Measurements from ENCODE around the gene SDCCAG8. TPM values are rescaled to one million over a fixed set of nuclear protein-coding genes. Genes with fewer than 3 reads are reported as not detected.

The SDCCAG8 gene
- total and polyA plus RNA-seq, 2 experiments from 2014 or later, result 28.0 to 66.7 TPM

- peaks cover 27% of the 10 kb centered on the region for H3K4me1 ChIP-seq (ENCODE audit: insufficient read depth)
- no peaks in the 10 kb centered on the region for H3K36me3 ChIP-seq (ENCODE audit: insufficient read depth)
- Mint-ChIP-seq H3K36me3 (ENCODE audit: low read depth) (no peaks in the 10 kb centered on the region), H3K27me3 (ENCODE audit: insufficient read depth, low read depth, poor library complexity) (no peaks in the 10 kb centered on the region), H3K4me3 (no peak overlapping the region), H3K4me1 (peaks cover 29% of the 10 kb centered on the region), H3K27ac (peak overlapping the region; percentile 12; the same call in 1 of the 2 replicates), H3K9me3 (no peaks in the 10 kb centered on the region)
- no peaks in the 10 kb centered on the region for H3F3A ChIP-seq (replicated peaks; ENCODE audit: low read depth)
- no peak overlapping the region for H2AFZ ChIP-seq
- no peak overlapping the region for H3K4me3 ChIP-seq
- H3K4me2 ChIP-seq, result peak overlapping the region; percentile 45; the same call in 1 of the 2 replicates
- ATAC-seq, result peak; percentile 73
- no peaks in the 10 kb centered on the region for H3K9me2 ChIP-seq (ENCODE audit: insufficient read depth)
- TF ChIP-seq ZNF331 (CRISPR knock-in tag; IDR thresholded peaks at IDR 0.05; ENCODE audit: low read depth), result no peak
- TF ChIP-seq EZH2 (IDR thresholded peaks at IDR 0.05; ENCODE audit: low read depth, unreplicated experiment), result no peak
- TF ChIP-seq, protein P1, sequence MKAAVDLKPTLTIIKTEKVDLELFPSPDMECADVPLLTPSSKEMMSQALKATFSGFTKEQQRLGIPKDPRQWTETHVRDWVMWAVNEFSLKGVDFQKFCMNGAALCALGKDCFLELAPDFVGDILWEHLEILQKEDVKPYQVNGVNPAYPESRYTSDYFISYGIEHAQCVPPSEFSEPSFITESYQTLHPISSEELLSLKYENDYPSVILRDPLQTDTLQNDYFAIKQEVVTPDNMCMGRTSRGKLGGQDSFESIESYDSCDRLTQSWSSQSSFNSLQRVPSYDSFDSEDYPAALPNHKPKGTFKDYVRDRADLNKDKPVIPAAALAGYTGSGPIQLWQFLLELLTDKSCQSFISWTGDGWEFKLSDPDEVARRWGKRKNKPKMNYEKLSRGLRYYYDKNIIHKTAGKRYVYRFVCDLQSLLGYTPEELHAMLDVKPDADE (IDR thresholded peaks at IDR 0.05), result no peak
- no peak for TF ChIP-seq ZNF114 (CRISPR knock-in tag; IDR thresholded peaks at IDR 0.05)
- no peak for TF ChIP-seq REST (IDR thresholded peaks at IDR 0.05; ENCODE audit: unreplicated experiment)
- TF ChIP-seq CTCF (conservative IDR thresholded peaks at IDR 0.05; ENCODE audit: low read depth in 2 of 2), result no peak
- no peak for TF ChIP-seq STAT1 (IDR thresholded peaks at IDR 0.05; ENCODE audit: unreplicated experiment)
- TF ChIP-seq, protein P2, sequence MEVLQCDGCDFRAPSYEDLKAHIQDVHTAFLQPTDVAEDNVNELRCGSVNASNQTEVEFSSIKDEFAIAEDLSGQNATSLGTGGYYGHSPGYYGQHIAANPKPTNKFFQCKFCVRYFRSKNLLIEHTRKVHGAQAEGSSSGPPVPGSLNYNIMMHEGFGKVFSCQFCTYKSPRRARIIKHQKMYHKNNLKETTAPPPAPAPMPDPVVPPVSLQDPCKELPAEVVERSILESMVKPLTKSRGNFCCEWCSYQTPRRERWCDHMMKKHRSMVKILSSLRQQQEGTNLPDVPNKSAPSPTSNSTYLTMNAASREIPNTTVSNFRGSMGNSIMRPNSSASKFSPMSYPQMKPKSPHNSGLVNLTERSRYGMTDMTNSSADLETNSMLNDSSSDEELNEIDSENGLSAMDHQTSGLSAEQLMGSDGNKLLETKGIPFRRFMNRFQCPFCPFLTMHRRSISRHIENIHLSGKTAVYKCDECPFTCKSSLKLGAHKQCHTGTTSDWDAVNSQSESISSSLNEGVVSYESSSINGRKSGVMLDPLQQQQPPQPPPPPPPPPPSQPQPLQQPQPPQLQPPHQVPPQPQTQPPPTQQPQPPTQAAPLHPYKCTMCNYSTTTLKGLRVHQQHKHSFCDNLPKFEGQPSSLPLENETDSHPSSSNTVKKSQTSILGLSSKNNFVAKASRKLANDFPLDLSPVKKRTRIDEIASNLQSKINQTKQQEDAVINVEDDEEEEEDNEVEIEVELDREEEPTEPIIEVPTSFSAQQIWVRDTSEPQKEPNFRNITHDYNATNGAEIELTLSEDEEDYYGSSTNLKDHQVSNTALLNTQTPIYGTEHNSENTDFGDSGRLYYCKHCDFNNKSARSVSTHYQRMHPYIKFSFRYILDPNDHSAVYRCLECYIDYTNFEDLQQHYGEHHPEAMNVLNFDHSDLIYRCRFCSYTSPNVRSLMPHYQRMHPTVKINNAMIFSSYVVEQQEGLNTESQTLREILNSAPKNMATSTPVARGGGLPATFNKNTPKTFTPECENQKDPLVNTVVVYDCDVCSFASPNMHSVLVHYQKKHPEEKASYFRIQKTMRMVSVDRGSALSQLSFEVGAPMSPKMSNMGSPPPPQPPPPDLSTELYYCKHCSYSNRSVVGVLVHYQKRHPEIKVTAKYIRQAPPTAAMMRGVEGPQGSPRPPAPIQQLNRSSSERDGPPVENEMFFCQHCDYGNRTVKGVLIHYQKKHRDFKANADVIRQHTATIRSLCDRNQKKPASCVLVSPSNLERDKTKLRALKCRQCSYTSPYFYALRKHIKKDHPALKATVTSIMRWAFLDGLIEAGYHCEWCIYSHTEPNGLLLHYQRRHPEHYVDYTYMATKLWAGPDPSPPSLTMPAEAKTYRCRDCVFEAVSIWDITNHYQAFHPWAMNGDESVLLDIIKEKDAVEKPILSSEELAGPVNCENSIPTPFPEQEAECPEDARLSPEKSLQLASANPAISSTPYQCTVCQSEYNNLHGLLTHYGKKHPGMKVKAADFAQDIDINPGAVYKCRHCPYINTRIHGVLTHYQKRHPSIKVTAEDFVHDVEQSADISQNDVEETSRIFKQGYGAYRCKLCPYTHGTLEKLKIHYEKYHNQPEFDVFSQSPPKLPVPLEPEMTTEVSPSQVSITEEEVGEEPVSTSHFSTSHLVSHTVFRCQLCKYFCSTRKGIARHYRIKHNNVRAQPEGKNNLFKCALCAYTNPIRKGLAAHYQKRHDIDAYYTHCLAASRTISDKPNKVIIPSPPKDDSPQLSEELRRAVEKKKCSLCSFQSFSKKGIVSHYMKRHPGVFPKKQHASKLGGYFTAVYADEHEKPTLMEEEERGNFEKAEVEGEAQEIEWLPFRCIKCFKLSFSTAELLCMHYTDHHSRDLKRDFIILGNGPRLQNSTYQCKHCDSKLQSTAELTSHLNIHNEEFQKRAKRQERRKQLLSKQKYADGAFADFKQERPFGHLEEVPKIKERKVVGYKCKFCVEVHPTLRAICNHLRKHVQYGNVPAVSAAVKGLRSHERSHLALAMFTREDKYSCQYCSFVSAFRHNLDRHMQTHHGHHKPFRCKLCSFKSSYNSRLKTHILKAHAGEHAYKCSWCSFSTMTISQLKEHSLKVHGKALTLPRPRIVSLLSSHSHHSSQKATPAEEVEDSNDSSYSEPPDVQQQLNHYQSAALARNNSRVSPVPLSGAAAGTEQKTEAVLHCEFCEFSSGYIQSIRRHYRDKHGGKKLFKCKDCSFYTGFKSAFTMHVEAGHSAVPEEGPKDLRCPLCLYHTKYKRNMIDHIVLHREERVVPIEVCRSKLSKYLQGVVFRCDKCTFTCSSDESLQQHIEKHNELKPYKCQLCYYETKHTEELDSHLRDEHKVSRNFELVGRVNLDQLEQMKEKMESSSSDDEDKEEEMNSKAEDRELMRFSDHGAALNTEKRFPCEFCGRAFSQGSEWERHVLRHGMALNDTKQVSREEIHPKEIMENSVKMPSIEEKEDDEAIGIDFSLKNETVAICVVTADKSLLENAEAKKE (CRISPR knock-in tag; IDR thresholded peaks at IDR 0.05), result no peak
- no peak for TF ChIP-seq CREB1 (CRISPR knock-in tag; IDR thresholded peaks at IDR 0.05; ENCODE audit: low read depth)
- TF ChIP-seq POLR2AphosphoS5 (IDR thresholded peaks at IDR 0.05; ENCODE audit: low read depth), result no peak
- no peak for TF ChIP-seq EZH2phosphoT487 (IDR thresholded peaks at IDR 0.05; ENCODE audit: unreplicated experiment)
- no peak for TF ChIP-seq JUNB (IDR thresholded peaks at IDR 0.05; ENCODE audit: unreplicated experiment)
- TF ChIP-seq NANOG (IDR thresholded peaks at IDR 0.05; ENCODE audit: borderline replicate concordance), result no peak
- H3K27me3 ChIP-seq (ENCODE audit: insufficient read depth), result no peaks in the 10 kb centered on the region
- peak; percentile 62 for DNase-seq (ENCODE audit: low spot score)
- no peaks in the 10 kb centered on the region for H4K20me1 ChIP-seq (replicated peaks; ENCODE audit: insufficient read depth)
- no peak overlapping the region for H3K27ac ChIP-seq (ENCODE audit: low read depth)
- H3K79me2 ChIP-seq (replicated peaks; ENCODE audit: insufficient read depth), result no peaks in the 10 kb centered on the region
Measured at GRCh38 chr1:243413431-243414151, 157.8 kb downstream of the SDCCAG8 start.

All from GM23338 (cell line).